K562 (cell line): Measurements from ENCODE around the gene DNAI7. TPM values are rescaled to one million over a fixed set of nuclear protein-coding genes. Genes with fewer than 3 reads are reported as not detected.

Experiments
- ADNP ChIP-seq: fragments of 200-800 bp; sonication (Bioruptor generic); IDR thresholded peaks from 2 replicates; pipeline ENCODE4 v1.6.1; 2016; ENCODE audit warnings: missing genetic modification characterization, missing compliant biosample characterization
- CBFA2T2 ChIP-seq: fragments of 450-650 bp; conservative IDR thresholded peaks from 2 replicates; pipeline ENCODE4 v1.6.1; 2017; ENCODE audit warnings: mild to moderate bottlenecking
- CBX2 ChIP-seq: fragments of 200-600 bp; sonication (generic); IDR thresholded peaks from one replicate; pipeline ENCODE4 v1.6.1; 2012; ENCODE audit warnings: mild to moderate bottlenecking, low read length, inconsistent platforms; ENCODE audit not compliant: insufficient read depth, poor library complexity, severe bottlenecking
- CC2D1A ChIP-seq: fragments of 450-650 bp; IDR thresholded peaks from 2 replicates; pipeline ENCODE4 v1.6.1; 2017; ENCODE audit warnings: mild to moderate bottlenecking
- FOSL1 ChIP-seq: fragments of 200-800 bp; sonication (Bioruptor generic); conservative IDR thresholded peaks from 2 replicates; pipeline ENCODE4 v1.6.1; 2016; ENCODE audit warnings: missing genetic modification characterization, missing compliant biosample characterization
- HDAC8 ChIP-seq: fragments of 450-650 bp; IDR thresholded peaks from 2 replicates; pipeline ENCODE4 v1.6.1; 2016; ENCODE audit warnings: mild to moderate bottlenecking, missing genetic modification characterization, moderate library complexity, missing compliant biosample characterization
- KLF13 ChIP-seq: fragments of 450-650 bp; IDR thresholded peaks from 2 replicates; pipeline ENCODE4 v1.6.1; 2016; ENCODE audit warnings: missing genetic modification characterization, low read depth, mild to moderate bottlenecking, missing compliant biosample characterization, moderate library complexity, borderline replicate concordance
- KLF6 ChIP-seq: fragments of 250-450 bp; sonication (Bioruptor Pico); IDR thresholded peaks from 2 replicates; pipeline ENCODE4 v1.4.0; 2020; ENCODE audit warnings: mild to moderate bottlenecking, moderate library complexity, borderline replicate concordance
- MEIS2 ChIP-seq: fragments of 450-650 bp; IDR thresholded peaks from 2 replicates; pipeline ENCODE4 v1.6.1; 2014; ENCODE audit warnings: mild to moderate bottlenecking; ENCODE audit not compliant: partially characterized antibody
- MYC ChIP-seq, 2 experiments: fragments of 250-450 bp in 1 of 2; sonication (Bioruptor Pico) in 1 of 2; IDR thresholded peaks; 2 replicates each; pipeline versions ENCODE4 v1.5.1 to v1.6.1; 2012 to 2021; ENCODE audit warnings: low read depth in 2 of 2, borderline replicate concordance in 1 of 2, improper control_type of control experiment in 1 of 2, low read length in 1 of 2, mild to moderate bottlenecking in 1 of 2, moderate library complexity in 1 of 2
- NFXL1 ChIP-seq: fragments of 450-650 bp; formaldehyde crosslinking; IDR thresholded peaks from 2 replicates; pipeline ENCODE4 v1.4.0; 2021; ENCODE audit warnings: mild to moderate bottlenecking
- POLR2A ChIP-seq: fragments of 450-650 bp; conservative IDR thresholded peaks from 2 replicates; pipeline ENCODE4 v1.6.1; 2016
- POU5F1 ChIP-seq: fragments of 150-350 bp; IDR thresholded peaks from 2 replicates; pipeline ENCODE4 v1.6.1; 2014; ENCODE audit warnings: borderline replicate concordance, low read length, low read depth, mild to moderate bottlenecking; ENCODE audit not compliant: partially characterized antibody
- RAD51 ChIP-seq: fragments of 450-650 bp; IDR thresholded peaks from 2 replicates; pipeline ENCODE4 v1.7.1; 2016; ENCODE audit warnings: low read depth, mild to moderate bottlenecking, borderline replicate concordance
- RHOXF2B ChIP-seq: fragments of 250-450 bp; sonication (Bioruptor Pico); conservative IDR thresholded peaks from 2 replicates; pipeline ENCODE4 v1.5.1; 2021
- SMC3 ChIP-seq: conservative IDR thresholded peaks from 2 replicates; pipeline ENCODE4 v1.6.1; 2011; ENCODE audit warnings: low read depth, low read length, improper control_type of control experiment; ENCODE audit not compliant: insufficient read depth
- SUPT5H ChIP-seq: fragments of 450-650 bp; IDR thresholded peaks from 2 replicates; pipeline ENCODE4 v1.6.1; 2016
- ZNF124 ChIP-seq: sonication (generic); formaldehyde crosslinking; IDR thresholded peaks from 2 replicates; pipeline ENCODE4 v1.8.1; 2022; ENCODE audit warnings: missing genetic modification reagents
- ZNF143 ChIP-seq: sonication (generic); formaldehyde crosslinking; IDR thresholded peaks from 2 replicates; pipeline ENCODE4 v1.9.0; 2022; ENCODE audit warnings: mild to moderate bottlenecking, missing genetic modification reagents
- ZNF696 ChIP-seq: fragments of 250-450 bp; sonication (Bioruptor Pico); conservative IDR thresholded peaks from 2 replicates; pipeline ENCODE4 v1.4.0; 2020; ENCODE audit warnings: mild to moderate bottlenecking, moderate library complexity
- ZSCAN29 ChIP-seq: fragments of 450-650 bp; IDR thresholded peaks from 2 replicates; pipeline ENCODE4 v1.6.1; 2017
- polyA plus RNA-seq, 8 experiments: library from polyadenylated mRNA; depleted of rRNA in 4 of 8; stranded (reverse) in 5 of 8; unstranded in 3 of 8; fragments of >200 nt; fragmentation: Nextera tagmentation in 2 of 8; fragmentation: Illumina TruSeq in 1 of 8; extraction: Ambion mirVana in 2 of 8; extraction: Trizol in 1 of 8; gene quantifications; 2 replicates each; pipeline versions ENCODE4 v1.2.1 to v1.2.3, GENCODE V29; 2011 to 2014; ENCODE audit warnings: inconsistent platforms in 1 of 8, missing spikeins in 1 of 8
- total RNA-seq, 7 experiments: library from RNA; depleted of rRNA in 6 of 7; stranded (reverse); fragments of >200 nt in 6 of 7; fragmentation: Illumina TruSeq in 2 of 7; extraction: Trizol in 2 of 7; gene quantifications; 2 replicates each; pipeline versions ENCODE4 v1.2.1 to v1.2.3, GENCODE V29; 2011 to 2021; ENCODE audit warnings: low replicate concordance in 1 of 7
- TF ChIP-seq, protein P1 (sequence below): sonication (generic); formaldehyde crosslinking; IDR thresholded peaks from 2 replicates; pipeline ENCODE4 v1.8.1; 2023; ENCODE audit warnings: mild to moderate bottlenecking, missing genetic modification reagents
- TF ChIP-seq, protein P2 (sequence below): fragments of 450-650 bp; formaldehyde crosslinking; IDR thresholded peaks from 2 replicates; pipeline ENCODE4 v1.4.0; 2022; ENCODE audit warnings: missing genetic modification characterization
- TF ChIP-seq, protein P3 (sequence below): sonication (generic); formaldehyde crosslinking; IDR thresholded peaks from 2 replicates; pipeline ENCODE4 v1.8.1; 2023; ENCODE audit warnings: mild to moderate bottlenecking, missing genetic modification reagents

The DNAI7 gene
- total and polyA plus RNA-seq, 9 of the 15 experiments (the other 6 are each of a cell fraction or from before 2014, with no cell fraction given), result 0.06 to 0.76 (median 0.17) TPM; not detected in 1

DNA sequence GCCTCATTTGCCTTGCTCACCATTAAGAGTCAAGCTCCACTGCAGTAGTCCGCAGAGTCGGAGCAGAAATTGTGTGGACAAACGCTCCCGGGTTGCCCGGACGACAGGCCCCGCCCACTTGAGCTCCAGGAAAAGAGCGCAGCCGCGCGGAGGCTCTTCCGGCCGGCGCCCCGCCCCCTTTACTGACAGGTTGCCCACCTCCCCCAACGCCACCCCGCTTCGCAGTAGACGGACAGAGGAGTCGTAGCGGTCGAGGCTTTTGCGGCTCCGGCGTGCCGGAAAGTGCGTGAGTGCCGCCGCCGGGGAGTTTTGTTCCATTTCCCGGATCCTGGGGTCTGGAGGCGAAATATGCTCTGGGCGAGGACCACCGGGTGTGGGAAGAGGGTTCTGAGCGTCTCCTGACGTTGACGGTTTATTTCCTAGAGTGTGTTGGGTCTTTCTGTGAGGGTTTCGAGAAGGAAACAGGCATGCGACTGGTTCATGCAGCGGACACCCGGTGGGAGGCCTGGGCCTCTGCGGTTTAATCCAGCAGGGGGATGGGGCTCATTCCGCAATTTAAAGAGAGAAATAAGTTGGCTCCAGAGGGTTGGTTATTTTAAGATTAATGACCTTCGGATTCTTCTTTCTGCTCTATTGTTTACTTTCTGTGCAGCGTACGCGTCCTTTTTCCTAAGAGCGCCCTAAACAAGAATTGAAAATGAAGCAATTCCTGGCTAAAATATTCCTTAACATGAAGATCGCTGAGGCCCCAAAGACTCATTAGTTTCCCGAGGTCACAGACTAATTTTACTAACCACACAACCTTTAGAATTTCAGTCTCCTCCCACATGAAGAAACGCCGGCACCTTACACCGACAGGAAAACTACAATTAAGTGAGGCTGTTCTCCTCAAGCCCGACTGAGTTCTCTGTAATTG lies at the start of gene DNAI7, which contains the start of gene ETFRF1 (continued):
- TF ChIP-seq POLR2A (peak; percentile 97), CC2D1A (peak; percentile 41; the same call in 1 of the 2 replicates), ZNF124 (CRISPR knock-in tag) (no peak), FOSL1 (no peak), MYC (IDR thresholded peaks at IDR 0.05; ENCODE audit: low read depth, low read length) (no peak; the same call in 1 of the 2 replicates), MYC (CRISPR knock-in tag; IDR thresholded peaks at IDR 0.05; ENCODE audit: borderline replicate concordance, low read depth) (no peak; the same call in 1 of the 2 replicates), ZNF143 (CRISPR knock-in tag) (no peak), CBFA2T2 (no peak), SMC3 (0 out of 2 replicates have a peak, but pooled peaks have one; percentile 4), NFXL1 (CRISPR knock-in tag) (no peak), SUPT5H (peak; percentile 97), ADNP (no peak), ZSCAN29 (no peak), ZNF696 (CRISPR knock-in tag) (no peak), KLF13 (tag) (no peak), RAD51 (no peak), CBX2 (no peak), MEIS2 (peak; percentile 77), HDAC8 (tag) (no peak), POU5F1 (no peak), KLF6 (CRISPR knock-in tag) (no peak), RHOXF2B (no peak)
- TF ChIP-seq, protein P1, sequence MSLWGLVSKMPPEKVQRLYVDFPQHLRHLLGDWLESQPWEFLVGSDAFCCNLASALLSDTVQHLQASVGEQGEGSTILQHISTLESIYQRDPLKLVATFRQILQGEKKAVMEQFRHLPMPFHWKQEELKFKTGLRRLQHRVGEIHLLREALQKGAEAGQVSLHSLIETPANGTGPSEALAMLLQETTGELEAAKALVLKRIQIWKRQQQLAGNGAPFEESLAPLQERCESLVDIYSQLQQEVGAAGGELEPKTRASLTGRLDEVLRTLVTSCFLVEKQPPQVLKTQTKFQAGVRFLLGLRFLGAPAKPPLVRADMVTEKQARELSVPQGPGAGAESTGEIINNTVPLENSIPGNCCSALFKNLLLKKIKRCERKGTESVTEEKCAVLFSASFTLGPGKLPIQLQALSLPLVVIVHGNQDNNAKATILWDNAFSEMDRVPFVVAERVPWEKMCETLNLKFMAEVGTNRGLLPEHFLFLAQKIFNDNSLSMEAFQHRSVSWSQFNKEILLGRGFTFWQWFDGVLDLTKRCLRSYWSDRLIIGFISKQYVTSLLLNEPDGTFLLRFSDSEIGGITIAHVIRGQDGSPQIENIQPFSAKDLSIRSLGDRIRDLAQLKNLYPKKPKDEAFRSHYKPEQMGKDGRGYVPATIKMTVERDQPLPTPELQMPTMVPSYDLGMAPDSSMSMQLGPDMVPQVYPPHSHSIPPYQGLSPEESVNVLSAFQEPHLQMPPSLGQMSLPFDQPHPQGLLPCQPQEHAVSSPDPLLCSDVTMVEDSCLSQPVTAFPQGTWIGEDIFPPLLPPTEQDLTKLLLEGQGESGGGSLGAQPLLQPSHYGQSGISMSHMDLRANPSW (CRISPR knock-in tag), result no peak
- TF ChIP-seq, protein P2, sequence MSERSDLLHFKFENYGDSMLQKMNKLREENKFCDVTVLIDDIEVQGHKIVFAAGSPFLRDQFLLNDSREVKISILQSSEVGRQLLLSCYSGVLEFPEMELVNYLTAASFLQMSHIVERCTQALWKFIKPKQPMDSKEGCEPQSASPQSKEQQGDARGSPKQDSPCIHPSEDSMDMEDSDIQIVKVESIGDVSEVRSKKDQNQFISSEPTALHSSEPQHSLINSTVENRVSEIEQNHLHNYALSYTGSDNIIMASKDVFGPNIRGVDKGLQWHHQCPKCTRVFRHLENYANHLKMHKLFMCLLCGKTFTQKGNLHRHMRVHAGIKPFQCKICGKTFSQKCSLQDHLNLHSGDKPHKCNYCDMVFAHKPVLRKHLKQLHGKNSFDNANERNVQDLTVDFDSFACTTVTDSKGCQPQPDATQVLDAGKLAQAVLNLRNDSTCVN (CRISPR knock-in tag), result no peak
- TF ChIP-seq, protein P3, sequence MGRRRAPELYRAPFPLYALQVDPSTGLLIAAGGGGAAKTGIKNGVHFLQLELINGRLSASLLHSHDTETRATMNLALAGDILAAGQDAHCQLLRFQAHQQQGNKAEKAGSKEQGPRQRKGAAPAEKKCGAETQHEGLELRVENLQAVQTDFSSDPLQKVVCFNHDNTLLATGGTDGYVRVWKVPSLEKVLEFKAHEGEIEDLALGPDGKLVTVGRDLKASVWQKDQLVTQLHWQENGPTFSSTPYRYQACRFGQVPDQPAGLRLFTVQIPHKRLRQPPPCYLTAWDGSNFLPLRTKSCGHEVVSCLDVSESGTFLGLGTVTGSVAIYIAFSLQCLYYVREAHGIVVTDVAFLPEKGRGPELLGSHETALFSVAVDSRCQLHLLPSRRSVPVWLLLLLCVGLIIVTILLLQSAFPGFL (CRISPR knock-in tag), result no peak
